ENCODE data around the gene MPZ.

The MPZ gene

GRCh38 chr1:161287482-161288054 lies 22.2 kb downstream of the MPZ start:
- in situ Hi-C loops (cut with MboI; ENCODE audit: low sequenced_read_pairs, unreplicated experiment), result no loop called here
- no peak for TF ChIP-seq CTCF (IDR thresholded peaks at IDR 0.05; ENCODE audit: borderline replicate concordance, control extremely low read depth, extremely low read depth, insufficient read depth, missing control alignments)
- DNase-seq (ENCODE audit: low spot score), result no peak

- in situ Hi-C loops (cut with MboI; ENCODE audit: low sequenced_read_pairs, unreplicated experiment), result no loop called here
- no peak for TF ChIP-seq CTCF (IDR thresholded peaks at IDR 0.05; ENCODE audit: borderline replicate concordance, control extremely low read depth, extremely low read depth, insufficient read depth, missing control alignments)
- DNase-seq (ENCODE audit: low spot score), result no peak
Measured at GRCh38 chr1:161285521-161285920, 24.2 kb downstream of the MPZ start.

GRCh38 chr1:161285113-161285512 lies 24.7 kb downstream of the MPZ start:
- in situ Hi-C loops (cut with MboI; ENCODE audit: low sequenced_read_pairs, unreplicated experiment), result no loop called here
- TF ChIP-seq CTCF (IDR thresholded peaks at IDR 0.05; ENCODE audit: borderline replicate concordance, control extremely low read depth, extremely low read depth, insufficient read depth, missing control alignments), result no peak
- no peak for DNase-seq (ENCODE audit: low spot score)

- TF ChIP-seq CTCF (IDR thresholded peaks at IDR 0.05; ENCODE audit: borderline replicate concordance, control extremely low read depth, extremely low read depth, insufficient read depth, missing control alignments), result no peak
- no peak for DNase-seq (ENCODE audit: low spot score)
- in situ Hi-C loops (cut with MboI; ENCODE audit: low sequenced_read_pairs, unreplicated experiment), result no loop called here
Measured at GRCh38 chr1:161282991-161283390, 26.8 kb downstream of the MPZ start.

- no peak for DNase-seq (ENCODE audit: low spot score)
- no peak for TF ChIP-seq CTCF (IDR thresholded peaks at IDR 0.05; ENCODE audit: borderline replicate concordance, control extremely low read depth, extremely low read depth, insufficient read depth, missing control alignments)
- in situ Hi-C loops (cut with MboI; ENCODE audit: low sequenced_read_pairs, unreplicated experiment), result no loop called here
Measured at GRCh38 chr1:161274874-161275273, 34.9 kb downstream of the MPZ start.

- DNase-seq (ENCODE audit: low spot score), result no peak
- TF ChIP-seq CTCF (IDR thresholded peaks at IDR 0.05; ENCODE audit: borderline replicate concordance, control extremely low read depth, extremely low read depth, insufficient read depth, missing control alignments), result no peak
- in situ Hi-C loops (cut with MboI; ENCODE audit: low sequenced_read_pairs, unreplicated experiment), result no loop called here
Measured at GRCh38 chr1:161273402-161273801, 36.4 kb downstream of the MPZ start.

GRCh38 chr1:161267321-161267720 lies 42.4 kb downstream of the MPZ start:
- no peak for DNase-seq (ENCODE audit: low spot score)
- no peak for TF ChIP-seq CTCF (IDR thresholded peaks at IDR 0.05; ENCODE audit: borderline replicate concordance, control extremely low read depth, extremely low read depth, insufficient read depth, missing control alignments)
- in situ Hi-C loops (cut with MboI; ENCODE audit: low sequenced_read_pairs, unreplicated experiment), result no loop called here
